HG03066 (cell line): ENCODE results near the gene CTDNEP1.

Experiments
- ATAC-seq: cut with Tn5 transposase; IDR thresholded peaks from one replicate; pipeline ENCODE4 v1.9.1; 2021; ENCODE audit warnings: low read depth; ENCODE audit not compliant: unreplicated experiment

Gene CTDNEP1

DNA sequence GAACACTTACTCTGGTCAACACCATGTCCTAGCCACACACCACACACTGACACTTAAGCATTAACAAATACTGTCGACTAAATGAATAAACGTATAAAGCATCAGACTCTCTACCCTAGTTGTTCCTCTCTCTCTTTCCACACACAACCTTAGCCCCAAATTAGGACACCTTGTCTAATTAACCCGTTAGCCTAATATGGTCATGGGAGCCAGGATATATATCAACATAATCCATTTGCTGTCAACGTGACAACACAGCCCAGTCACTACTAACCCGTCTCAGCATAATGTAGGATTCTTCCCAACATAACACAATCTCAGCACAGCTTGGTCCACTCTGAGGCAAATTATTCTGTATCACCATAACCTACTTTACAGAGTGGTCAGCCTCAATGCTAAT, 19.4 kb downstream of the CTDNEP1 start:
- ATAC-seq: no peak

DNA sequence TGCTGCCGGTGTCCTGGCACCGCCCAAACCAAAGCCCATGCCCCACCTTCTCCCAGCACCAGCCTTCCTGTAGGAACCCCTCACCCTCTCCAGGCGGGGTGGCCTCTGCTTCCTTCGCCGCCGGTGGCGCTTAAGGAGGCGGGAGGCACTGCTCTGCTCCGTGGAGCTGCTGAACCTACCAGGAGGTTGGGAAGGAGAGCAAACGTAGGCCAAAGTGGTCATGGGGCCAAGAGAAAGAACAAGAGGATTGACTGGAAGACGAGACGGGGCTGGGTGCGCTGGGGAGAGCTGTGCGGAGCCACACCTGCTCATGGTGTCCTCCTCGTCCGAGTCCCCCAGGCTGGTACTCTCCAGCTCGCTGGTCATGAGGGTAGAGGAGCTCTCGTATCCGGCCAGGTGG, 22.0 kb downstream of the CTDNEP1 start:
- ATAC-seq: no peak

DNA sequence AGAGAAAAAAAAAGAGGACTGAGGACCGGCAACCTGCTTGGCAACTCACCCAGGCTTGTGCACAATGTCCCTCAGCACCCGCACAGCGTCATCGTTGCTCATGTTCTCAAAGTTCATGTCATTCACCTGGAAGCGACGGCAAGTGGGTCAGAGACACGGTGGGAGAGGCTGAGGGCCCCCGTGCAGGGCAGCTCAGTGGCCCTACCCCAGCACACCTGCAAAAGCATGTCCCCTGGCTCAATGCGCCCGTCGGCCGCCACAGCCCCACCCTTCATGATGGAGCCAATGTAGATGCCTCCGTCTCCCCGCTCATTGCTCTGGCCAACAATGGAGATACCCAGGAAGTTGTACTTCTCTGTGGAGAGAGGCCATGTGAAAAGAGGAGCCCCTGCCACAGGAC, 22.6 kb downstream of the CTDNEP1 start:
- no peak for ATAC-seq

DNA sequence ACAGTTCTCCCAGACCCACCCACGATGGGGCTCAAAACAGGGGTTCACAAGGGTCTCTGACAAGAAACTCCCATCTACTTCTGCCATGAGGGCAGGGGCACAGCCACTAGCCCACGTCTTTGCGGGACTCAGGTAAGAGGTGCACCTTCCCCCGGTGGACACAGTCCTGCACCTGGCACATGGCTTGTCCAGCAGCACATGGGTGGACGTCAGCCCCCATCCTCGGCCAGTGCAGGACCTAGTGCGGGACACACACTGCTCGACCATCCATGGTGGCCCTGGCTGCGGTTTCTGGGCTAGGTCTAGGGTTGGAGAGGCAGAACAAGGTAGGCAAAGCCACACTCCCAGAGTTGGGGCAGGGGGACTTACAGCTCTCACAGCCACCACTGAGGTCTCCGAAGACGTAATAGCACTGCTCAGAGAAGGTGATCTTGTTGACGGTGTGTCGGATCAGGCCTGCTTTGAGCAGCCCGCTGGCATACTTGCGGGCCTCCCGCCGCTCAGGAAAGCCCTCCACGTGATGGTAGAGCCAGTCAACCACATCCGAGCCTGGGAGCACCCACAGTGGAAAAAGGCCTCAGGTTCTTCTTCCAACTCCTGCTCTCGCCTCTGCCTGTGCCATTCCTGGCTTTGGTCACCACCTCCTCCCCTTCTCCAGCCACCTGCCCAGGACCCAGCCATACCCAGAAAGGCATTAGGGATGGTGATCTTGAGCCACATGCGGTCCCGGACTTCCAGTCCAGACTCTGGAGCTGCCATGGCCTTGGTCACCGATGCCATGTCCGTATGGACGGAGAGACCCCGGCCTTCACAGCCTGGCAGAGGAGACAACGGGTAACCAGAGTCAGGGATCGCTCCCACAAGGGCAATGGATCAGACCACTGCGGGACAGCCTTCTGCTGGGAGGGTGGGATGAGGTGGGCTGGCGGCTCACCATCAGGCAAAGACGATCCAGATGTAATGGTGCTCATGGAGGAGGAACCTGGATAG, 24.5 kb downstream of the CTDNEP1 start:
- ATAC-seq: no peak

DNA sequence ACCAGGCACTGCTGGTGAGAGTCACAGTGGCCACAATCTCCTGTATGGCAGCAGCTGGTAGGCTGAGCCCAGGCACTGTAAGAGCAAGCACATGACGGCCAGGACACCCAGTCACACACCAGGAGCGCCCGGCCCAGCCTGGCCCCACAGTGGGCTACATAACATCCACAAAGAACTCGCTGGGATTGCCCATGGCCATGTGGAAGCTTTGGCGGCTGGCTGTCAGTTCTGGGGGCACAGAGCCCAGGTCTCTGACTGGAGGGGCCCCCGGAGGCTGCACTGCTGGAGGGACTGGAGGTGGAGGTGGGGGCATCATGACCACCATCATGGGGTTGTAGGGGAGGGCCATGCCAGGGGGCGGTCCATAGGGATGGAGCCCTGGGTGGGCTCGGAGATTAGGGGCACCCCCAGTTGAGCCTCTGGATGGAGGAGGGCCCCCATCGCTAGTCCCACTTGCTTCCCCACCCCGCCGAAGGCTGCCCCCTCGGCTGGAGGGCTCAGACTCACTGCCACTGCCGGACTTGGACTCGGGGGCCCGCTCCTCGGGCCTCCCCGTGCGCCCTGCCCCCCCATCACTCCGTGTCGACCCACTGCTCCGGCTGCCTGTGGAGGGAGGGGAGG, 25.7 kb downstream of the CTDNEP1 start:
- no peak for ATAC-seq

DNA sequence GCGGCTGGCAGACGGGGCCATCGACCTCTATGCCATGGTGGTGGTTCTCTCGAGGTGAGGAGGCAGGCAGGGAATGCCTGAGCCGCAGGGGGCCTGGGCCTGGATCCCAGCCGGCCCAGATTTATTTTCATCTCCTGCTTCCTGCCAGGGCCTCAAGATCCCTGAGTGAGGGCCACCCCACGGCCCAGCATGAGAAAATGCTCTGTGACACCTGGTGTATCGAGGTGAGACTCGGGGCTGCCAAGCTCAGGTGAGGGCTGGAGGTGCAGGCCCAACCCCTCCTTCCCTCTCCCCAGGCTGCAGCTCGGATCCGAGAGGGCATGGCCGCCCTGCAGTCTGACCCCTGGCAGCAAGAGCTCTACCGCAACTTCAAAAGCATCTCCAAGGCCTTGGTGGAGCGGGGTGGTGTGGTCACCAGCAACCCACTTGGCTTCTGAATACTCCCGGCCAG, 26.8 kb downstream of the CTDNEP1 start:
- no peak for ATAC-seq

DNA sequence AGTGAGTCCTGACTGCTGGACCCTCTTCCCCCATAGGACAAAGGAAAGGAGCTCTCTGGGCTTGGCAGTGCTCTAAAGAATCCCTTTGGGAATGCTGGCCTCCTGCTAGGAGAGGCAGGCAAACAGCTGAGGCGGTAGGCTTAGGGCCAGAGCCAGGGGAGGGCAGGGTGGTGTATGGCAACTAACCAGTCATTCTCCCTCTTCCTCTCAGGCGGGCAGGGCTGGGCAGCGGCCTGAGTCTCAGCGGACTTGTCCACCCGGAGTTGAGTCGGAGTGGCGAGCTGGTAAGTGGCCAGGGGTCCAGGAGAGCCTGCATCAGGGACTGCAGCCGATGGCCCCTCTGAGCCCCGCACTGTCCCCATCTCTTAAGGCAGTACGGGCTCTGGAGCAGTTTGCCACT, 27.4 kb downstream of the CTDNEP1 start:
- ATAC-seq: no peak

DNA sequence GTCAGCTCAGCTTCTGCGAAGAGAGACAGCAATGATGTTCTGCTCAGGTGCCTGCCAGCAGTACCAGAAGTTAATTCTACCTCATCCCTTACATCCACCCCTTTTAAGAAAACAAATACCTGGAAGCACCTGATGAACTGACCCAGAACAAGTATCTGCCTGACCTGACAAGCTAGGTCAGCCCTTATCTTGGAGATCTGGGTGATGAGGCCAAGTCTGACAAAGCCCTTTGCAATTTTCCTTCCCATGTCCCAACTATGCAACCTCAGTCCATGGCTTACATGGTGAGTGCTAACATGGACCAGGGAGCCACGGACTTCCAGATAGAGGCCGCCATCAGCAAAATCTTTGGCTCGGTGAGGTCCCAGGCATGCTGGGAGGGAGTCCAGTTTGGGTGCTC, 28.2 kb downstream of the CTDNEP1 start:
- no peak for ATAC-seq

DNA sequence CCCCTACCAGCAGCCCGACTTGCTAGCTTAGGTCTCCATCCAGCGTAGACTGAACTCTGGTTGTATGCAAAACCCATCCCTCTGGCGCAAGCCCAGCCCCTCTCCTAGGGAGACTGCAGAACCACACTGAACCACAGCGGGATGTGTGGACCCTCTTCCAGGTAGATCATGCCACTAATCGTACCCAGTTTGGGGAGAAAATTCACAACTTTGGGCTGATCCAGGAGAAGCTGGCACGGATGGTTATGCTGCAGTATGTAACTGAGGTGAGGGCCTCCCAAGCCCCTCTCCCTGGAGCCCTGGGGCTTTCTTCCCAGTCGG, 28.6 kb downstream of the CTDNEP1 start:
- no peak for ATAC-seq

DNA sequence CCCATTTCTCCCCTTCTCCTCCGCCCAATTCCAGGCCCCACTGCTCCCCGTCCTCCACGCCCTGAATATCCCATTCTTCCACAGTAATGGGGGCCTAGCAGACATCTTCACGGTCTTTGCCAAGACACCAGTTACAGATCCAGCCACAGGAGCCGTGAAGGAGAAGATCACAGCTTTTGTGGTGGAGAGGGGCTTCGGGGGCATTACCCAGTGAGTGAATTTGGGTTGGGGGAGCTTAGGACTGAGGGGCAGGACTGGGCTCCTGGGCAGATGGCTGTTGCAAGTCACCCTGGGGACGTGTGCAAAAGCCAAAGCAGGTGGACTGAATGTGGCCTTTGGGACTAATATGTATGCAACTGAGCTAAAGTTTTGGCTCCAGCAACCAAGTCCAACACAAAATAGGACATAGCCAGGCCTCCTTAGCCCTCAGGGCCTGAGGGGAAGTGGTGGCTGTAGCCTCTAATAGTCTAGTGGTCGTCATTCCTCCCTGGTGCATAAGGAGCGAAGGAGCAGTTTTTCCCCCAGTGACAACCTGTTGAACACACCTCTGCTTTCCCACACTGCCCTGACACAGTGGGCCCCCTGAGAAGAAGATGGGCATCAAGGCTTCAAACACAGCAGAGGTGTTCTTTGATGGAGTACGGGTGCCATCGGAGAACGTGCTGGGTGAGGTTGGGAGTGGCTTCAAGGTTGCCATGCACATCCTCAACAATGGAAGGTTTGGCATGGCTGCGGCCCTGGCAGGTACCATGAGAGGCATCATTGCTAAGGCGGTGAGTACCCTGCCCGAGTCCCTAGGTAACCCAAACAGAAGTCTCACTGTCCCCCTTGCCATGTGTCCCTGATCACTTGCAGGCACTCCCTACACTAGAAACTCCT, 29.2 kb downstream of the CTDNEP1 start:
- no peak for ATAC-seq

DNA sequence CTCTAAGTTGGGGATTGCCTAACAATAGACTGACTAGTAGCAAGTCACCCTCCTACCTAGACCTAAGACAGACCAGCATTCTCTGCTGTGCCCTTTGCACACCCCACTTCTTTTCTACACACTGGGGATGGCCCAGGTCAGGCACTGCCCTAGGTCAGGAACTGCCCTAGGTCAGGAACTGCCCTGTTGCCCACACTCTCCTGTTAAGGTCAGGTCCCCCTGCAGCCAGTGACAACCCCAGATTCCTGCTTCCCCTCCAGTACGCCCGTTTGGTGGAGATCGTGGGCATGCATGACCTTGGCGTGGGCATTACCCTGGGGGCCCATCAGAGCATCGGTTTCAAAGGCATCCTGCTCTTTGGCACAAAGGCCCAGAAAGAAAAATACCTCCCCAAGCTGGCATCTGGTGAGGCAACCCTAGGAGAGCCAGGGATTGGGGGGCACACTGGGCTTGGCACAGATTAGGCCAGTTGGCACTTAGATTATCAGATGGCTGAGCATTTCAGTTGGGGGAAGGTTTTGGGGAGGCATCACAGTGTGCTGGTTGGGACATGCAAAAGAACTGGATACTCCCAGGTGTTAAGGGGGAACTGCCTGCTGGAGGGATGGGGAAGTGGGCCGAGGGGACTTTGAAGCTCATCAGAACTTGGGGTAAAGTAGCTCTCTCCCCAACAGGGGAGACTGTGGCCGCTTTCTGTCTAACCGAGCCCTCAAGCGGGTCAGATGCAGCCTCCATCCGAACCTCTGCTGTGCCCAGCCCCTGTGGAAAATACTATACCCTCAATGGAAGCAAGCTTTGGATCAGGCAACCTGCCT, 30.0 kb downstream of the CTDNEP1 start:
- ATAC-seq: no peak

DNA sequence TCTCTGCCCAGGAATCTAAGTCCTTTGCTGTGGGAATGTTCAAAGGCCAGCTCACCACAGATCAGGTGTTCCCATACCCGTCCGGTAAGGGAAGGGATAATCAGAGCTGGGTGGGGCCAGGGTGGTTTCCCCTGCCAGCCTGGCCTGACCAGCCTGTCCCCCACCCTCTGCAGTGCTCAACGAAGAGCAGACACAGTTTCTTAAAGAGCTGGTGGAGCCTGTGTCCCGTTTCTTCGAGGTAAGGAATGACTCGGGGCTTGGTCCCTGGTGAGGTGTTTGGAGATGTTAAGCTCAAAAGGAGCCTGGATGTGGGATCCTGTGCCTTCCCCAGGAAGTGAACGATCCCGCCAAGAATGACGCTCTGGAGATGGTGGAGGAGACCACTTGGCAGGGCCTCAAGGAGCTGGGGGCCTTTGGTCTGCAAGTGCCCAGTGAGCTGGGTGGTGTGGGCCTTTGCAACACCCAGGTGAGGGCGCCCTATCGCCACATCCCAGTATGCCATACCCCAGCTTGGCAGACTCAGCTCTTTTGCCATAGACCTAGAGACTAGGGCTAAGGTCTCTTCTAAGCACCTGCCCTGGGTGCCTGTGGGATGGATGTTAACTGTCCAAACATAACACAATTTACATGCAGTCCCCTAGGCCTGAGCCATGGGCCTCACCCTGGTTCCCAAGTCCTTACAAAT, 30.8 kb downstream of the CTDNEP1 start:
- no peak for ATAC-seq

DNA sequence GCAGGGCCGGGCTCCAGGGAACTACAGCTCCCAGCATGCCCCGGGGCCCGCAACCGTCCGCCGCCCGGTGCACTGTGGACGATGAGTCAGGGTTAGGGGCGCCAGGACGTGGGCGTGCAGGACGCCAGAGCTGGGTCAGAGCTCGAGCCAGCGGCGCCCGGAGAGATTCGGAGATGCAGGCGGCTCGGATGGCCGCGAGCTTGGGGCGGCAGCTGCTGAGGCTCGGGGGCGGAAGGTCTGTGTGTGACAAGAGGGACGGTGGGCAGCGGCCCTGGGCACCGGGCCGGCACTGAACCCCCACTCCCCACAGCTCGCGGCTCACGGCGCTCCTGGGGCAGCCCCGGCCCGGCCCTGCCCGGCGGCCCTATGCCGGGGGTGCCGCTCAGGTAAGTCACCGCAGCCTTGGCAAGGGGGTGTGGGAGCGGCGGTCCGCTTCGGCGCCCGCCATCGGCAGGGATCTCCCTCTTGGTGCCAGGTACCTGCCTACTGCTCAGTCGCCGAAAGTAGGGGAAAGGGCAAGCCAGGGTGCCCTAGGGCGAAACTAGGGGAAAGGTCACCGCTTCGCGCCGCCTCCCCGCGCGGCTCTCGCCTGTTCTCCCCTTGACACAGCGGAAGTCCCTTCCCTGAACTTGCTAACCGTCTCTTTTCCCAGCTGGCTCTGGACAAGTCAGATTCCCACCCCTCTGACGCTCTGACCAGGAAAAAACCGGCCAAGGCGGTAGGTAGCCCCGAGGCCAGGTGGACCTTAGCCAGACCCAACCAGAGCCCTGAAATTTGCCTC, 31.5 kb downstream of the CTDNEP1 start, which contains the start of the genes ACADVL and DLG4:
TSS of gene ACADVL (plus strand) at position 127 of the 781 bp plus-strand sequence. CDS start at position 174, 47 bp downstream.
TSS of gene DLG4 (minus strand) at position 25 of the 781 bp plus-strand sequence.
- ATAC-seq: no peak

DNA sequence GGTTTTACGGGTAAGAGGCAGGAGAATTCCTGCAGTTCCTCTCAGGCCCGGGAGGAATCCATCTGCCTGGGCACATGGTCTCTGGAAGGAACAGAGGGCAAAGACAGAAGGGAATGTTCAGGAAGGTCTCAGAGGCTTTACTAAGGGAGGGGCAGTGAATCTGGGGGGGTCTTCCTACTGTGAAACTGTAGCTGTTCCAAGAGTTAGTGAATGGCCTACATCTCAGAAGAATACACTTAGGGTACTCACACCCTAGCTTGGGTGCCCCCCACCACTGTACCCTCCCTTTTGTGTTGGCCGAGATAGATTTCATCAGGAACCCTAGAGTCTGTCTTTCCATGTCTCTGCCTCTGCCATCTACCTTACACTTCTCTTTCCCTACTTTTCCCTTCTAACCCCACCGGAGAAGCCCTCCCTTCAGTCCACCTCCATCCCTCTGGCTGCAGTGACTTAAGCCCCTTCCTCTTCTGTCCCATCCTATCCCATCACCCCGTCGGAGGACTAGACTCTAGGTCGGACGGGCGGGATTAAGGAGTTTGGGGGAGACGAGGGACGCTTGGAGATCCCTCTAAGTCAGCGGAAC, 32.2 kb downstream of the CTDNEP1 start:
- no peak for ATAC-seq

DNA sequence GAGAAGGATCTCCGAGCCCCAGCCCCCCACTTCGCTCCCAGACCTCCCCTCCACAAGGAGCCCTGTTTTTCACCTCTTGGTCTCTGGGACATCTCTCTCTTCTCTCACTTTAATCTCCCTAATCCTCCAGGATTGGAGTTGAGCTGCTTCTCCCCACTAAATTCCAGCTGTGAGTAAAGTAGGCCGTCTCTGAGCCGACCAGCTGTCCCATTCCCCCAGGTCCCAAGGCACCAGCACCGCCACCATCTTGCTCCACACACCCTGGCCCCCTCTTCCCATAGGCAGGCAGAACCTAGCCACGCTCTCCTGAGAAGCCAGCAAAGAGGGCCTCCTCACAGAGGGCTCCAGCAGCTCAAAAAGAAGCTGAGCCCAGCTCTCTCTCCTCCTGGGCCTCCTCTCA, 32.8 kb downstream of the CTDNEP1 start:
- no peak for ATAC-seq

DNA sequence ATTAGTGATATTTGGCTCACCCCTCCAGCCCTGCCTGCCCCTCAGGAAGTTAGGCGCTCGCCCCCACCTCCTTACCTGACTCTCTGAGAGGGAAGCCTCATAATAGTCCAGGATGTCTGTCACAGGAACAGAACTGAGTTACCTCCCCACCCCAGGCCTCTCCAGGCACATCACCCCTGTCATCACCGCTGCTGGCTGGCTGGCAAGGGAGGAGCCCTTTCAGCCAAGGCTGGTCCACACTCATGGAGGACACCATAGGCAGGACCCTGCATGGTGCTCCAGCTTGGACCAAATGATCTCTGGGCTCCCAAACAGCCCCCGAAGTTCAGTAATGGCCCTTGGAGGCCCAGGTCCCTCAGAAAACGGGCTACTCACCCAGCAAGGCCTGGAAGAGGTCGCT, 33.4 kb downstream of the CTDNEP1 start:
- ATAC-seq: no peak

DNA sequence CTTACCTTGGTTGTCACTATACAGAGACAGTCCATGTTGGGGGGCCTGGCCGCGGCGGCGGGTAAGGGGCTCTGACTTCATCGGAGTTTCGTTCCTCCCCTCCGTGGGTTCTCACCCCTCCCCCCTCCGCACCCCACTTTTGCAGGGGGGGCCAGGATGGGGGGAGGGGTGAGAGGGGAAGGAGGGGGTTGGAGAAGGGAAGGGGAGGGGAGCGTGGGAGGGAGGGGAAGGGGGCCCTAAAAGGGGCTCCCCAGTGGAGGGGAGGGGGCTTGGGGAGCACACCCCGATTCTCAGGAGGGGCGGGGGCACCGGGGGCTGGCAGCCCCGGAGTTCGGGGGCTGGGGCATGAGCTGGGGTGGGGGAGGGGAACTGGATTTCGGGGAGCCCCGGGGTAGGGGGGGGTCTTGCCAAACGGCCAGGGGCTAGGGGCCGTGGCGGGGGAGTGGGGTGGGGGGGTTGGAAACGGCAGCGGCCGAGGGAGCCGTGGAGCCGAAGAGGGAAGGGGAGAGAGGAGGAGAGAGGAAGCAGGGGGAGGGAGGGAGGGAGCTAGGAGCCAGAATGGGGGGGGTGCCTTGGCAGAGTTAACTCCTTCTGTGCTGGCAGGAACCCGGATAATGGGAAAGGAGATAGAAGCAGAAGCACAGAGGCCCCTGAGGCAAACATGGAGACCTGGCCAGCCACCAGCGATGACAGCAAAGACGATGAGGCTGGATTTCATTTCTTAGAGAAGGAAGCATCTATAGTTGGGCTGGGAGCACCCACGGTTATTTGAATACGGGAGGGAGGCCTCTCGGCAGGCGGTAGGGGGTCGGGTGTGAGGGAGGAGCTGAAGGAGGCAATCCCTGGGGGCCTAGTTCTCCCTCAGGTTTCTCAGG, 34.2 kb downstream of the CTDNEP1 start:
- ATAC-seq: no peak
